Liver (tissue), 3 donors: ENCODE data around the gene STAG2.

Source experiments
- JUND ChIP-seq, 2 donors: IDR thresholded peaks; 2 replicates each; pipeline ENCODE4 v1.6.1; 2016; ENCODE audit warnings: antibody characterized with exemption in 2 of 2
- RAD21 ChIP-seq, 2 donors: IDR thresholded peaks; 2 replicates each; pipeline ENCODE4 v1.6.1; 2016; ENCODE audit warnings: antibody characterized with exemption in 2 of 2, mild to moderate bottlenecking in 2 of 2
- RXRA ChIP-seq, 2 donors: IDR thresholded peaks; 2 replicates each; pipeline ENCODE4 v1.6.1; 2017 to 2018; ENCODE audit warnings: antibody characterized with exemption in 2 of 2, mild to moderate bottlenecking in 1 of 2
- TF ChIP-seq, protein P1 (sequence below): fragments of 150-350 bp; IDR thresholded peaks from 2 replicates; pipeline ENCODE4 v1.5.1; 2017; ENCODE audit warnings: improper control_type of control experiment, low read depth, low read length; ENCODE audit not compliant: missing input control
- donor health status: healthy.
- donor health status: healthy.

DNA sequence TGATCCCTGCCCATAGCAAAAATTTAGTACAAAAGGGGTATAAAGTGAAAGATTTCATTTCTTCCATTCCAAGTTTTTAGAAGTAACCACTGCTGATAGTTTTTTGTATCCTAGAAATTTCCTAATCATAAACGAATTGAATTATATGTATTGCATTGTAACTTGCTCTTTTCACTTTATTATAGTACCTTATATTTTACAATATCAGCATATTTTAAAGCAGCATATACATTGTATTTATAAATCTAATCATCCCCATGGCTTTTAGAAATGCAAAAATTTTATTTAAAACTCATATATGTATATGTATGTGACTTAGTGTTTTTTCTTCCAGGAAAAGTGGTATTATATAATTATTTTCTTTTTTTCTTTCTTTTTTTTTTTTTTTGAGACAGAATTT is 27.7 kb downstream of the STAG2 start:
- TF ChIP-seq RAD21 (IDR thresholded peaks at IDR 0.05) (no peak), JUND (IDR thresholded peaks at IDR 0.05) (no peak), RXRA (IDR thresholded peaks at IDR 0.05) (no peak)
- TF ChIP-seq, protein P1, sequence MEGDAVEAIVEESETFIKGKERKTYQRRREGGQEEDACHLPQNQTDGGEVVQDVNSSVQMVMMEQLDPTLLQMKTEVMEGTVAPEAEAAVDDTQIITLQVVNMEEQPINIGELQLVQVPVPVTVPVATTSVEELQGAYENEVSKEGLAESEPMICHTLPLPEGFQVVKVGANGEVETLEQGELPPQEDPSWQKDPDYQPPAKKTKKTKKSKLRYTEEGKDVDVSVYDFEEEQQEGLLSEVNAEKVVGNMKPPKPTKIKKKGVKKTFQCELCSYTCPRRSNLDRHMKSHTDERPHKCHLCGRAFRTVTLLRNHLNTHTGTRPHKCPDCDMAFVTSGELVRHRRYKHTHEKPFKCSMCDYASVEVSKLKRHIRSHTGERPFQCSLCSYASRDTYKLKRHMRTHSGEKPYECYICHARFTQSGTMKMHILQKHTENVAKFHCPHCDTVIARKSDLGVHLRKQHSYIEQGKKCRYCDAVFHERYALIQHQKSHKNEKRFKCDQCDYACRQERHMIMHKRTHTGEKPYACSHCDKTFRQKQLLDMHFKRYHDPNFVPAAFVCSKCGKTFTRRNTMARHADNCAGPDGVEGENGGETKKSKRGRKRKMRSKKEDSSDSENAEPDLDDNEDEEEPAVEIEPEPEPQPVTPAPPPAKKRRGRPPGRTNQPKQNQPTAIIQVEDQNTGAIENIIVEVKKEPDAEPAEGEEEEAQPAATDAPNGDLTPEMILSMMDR = no peak
